Sigmoid colon (tissue), 7 donors: ENCODE measurements around the gene CABP7. TPM values are rescaled to one million over a fixed set of nuclear protein-coding genes. Genes with fewer than 3 reads are reported as not detected.

Experiments used
- DNase-seq: peaks from one replicate; pipeline ENCODE4 v3.0.0-alpha.2; 2019
- H3K27ac ChIP-seq, 4 donors: fragments of 200-600 bp; sonication (generic); one replicate each; pipeline ENCODE4 v1.5.1; 2016 to 2019; ENCODE audit warnings: mild to moderate bottlenecking in 1 of 4
- H3K27me3 ChIP-seq, 3 donors: fragments of 200-600 bp; sonication (generic); one replicate each; pipeline ENCODE4 v1.5.1; 2019; ENCODE audit warnings: mild to moderate bottlenecking in 1 of 3
- H3K36me3 ChIP-seq, 4 donors: fragments of 200-600 bp; sonication (generic); one replicate each; pipeline ENCODE4 v1.5.1; 2016 to 2019
- H3K4me1 ChIP-seq, 4 donors: fragments of 200-600 bp; sonication (generic); one replicate each; pipeline ENCODE4 v1.5.1; 2017 to 2019
- H3K4me3 ChIP-seq, 4 donors: fragments of 200-600 bp; sonication (generic); one replicate each; pipeline ENCODE4 v1.5.1; 2017 to 2019; ENCODE audit warnings: mild to moderate bottlenecking in 2 of 4, moderate library complexity in 1 of 4
- H3K9me3 ChIP-seq, 4 donors: fragments of 200-600 bp in 3 of 4; sonication (generic) in 3 of 4; one replicate each; pipeline versions ENCODE4 v1.5.1 to v1.6.1; 2013 to 2019
- CTCF ChIP-seq, 4 experiments: fragments of 450-650 bp in 3 of 4; fragments of 200-600 bp in 1 of 4; IDR thresholded peaks; one replicate each; pipeline ENCODE4 v1.5.1; 2016 to 2019; ENCODE audit warnings: antibody characterized with exemption in 4 of 4, mild to moderate bottlenecking in 3 of 4, moderate library complexity in 2 of 4
- EP300 ChIP-seq, 4 donors: sonication (generic); formaldehyde crosslinking; IDR thresholded peaks; one replicate each; pipeline ENCODE4 v1.6.1; 2017; ENCODE audit warnings: antibody characterized with exemption in 4 of 4
- POLR2A ChIP-seq, 2 donors: fragments of 450-650 bp; IDR thresholded peaks; one replicate each; pipeline ENCODE4 v1.6.1; 2016; ENCODE audit warnings: antibody characterized with exemption in 2 of 2, mild to moderate bottlenecking in 2 of 2, moderate library complexity in 2 of 2
- POLR2AphosphoS5 ChIP-seq, 4 donors: sonication (generic); formaldehyde crosslinking; IDR thresholded peaks; one replicate each; pipeline ENCODE4 v1.6.1; 2017; ENCODE audit warnings: antibody characterized with exemption in 4 of 4
- WGBS, 2 donors: extraction: QIAGEN DNeasy Blood & Tissue Kit; methylation state at CpG; one replicate each; pipeline ENCODE4 v1.1.7; 2013; 5-methylcytosine and 5-hydroxymethylcytosine counted together
- intact Hi-C: fragments of 100-400 bp; cut with DNase I; formaldehyde crosslinking; loops from one replicate; pipeline ENCODE4 v1.15.1; 2023
- polyA plus RNA-seq, 3 donors: library from polyadenylated mRNA; stranded (reverse); fragments of 200-250 nt; gene quantifications; one replicate each; pipeline ENCODE4 v1.2.3, GENCODE V29; 2013
- total RNA-seq, 4 donors: library from RNA; depleted of rRNA; stranded (reverse); fragments of >200 nt; gene quantifications; one replicate each; pipeline ENCODE4 v1.1.0, GENCODE V29; 2016
- donor health status: healthy with polysubstance abuse.
- donor health status: Bipolar disorder and iron deficiency.
- donor health status: healthy.

Gene CABP7
- total and polyA plus RNA-seq, 7 donors, result under 0.01 to 1.1 (median 0.47) TPM; not detected in 4

GRCh38 chr22:29731058-29731850, 11.5 kb downstream of the CABP7 start:
- intact Hi-C loops, result no loop called here
- Histone ChIP-seq H3K4me1 (peaks cover 0 to 16% (median 10%) of the 10 kb centered on the region in 4 donors), H3K9me3 (no peaks in the 10 kb centered on the region), H3K27ac (no peak overlapping the region), H3K27me3 (no peaks in the 10 kb centered on the region), H3K4me3 (no peak overlapping the region), H3K36me3 (peaks cover 0 to 24% (median 4%) of the 10 kb centered on the region in 4 donors)
- TF ChIP-seq POLR2AphosphoS5 (IDR thresholded peaks at IDR 0.05) (no peak), EP300 (IDR thresholded peaks at IDR 0.05) (no peak), CTCF (IDR thresholded peaks at IDR 0.05) (no peak), POLR2A (IDR thresholded peaks at IDR 0.05) (no peak)
- DNase-seq, result no peak
- 90 to 91% methylated on average over 18 of the region's 18 CpGs for WGBS, 2 donors

- Histone ChIP-seq H3K9me3 (no peaks in the 10 kb centered on the region), H3K36me3 (peaks cover 0 to 27% (median 4%) of the 10 kb centered on the region in 4 donors), H3K4me1 (peaks cover 0 to 16% (median 10%) of the 10 kb centered on the region in 4 donors), H3K27ac (no peak overlapping the region), H3K4me3 (no peak overlapping the region), H3K27me3 (no peaks in the 10 kb centered on the region)
- no peak for DNase-seq
- intact Hi-C loops, result no loop called here
- 82 to 90% methylated on average over 6 of the region's 6 CpGs for WGBS, 2 donors
- TF ChIP-seq EP300 (IDR thresholded peaks at IDR 0.05) (no peak), CTCF (IDR thresholded peaks at IDR 0.05) (no peak), POLR2A (IDR thresholded peaks at IDR 0.05) (no peak), POLR2AphosphoS5 (IDR thresholded peaks at IDR 0.05) (no peak)
Measured at GRCh38 chr22:29732883-29733282, 13.1 kb downstream of the CABP7 start.

GRCh38 chr22:29733362-29734201, 13.8 kb downstream of the CABP7 start:
- DNase-seq, result no peak
- Histone ChIP-seq H3K27me3 (no peaks in the 10 kb centered on the region), H3K9me3 (no peaks in the 10 kb centered on the region), H3K27ac (no peak overlapping the region), H3K4me3 (no peak overlapping the region), H3K4me1 (peaks cover 0 to 16% (median 10%) of the 10 kb centered on the region in 4 donors), H3K36me3 (peaks cover 0 to 34% (median 4%) of the 10 kb centered on the region in 4 donors)
- TF ChIP-seq POLR2AphosphoS5 (IDR thresholded peaks at IDR 0.05) (no peak), CTCF (IDR thresholded peaks at IDR 0.05) (no peak), POLR2A (IDR thresholded peaks at IDR 0.05) (no peak)
- WGBS, 2 donors, result 51 to 60% methylated on average over 19 of the region's 19 CpGs
- intact Hi-C loops, result no loop called here

GRCh38 chr22:29734406-29734805, 14.6 kb downstream of the CABP7 start:
- intact Hi-C loops, result no loop called here
- no peak overlapping the region for H3K4me3 ChIP-seq
- no peaks in the 10 kb centered on the region for H3K27me3 ChIP-seq
- no peak for TF ChIP-seq POLR2AphosphoS5 (IDR thresholded peaks at IDR 0.05)
- no peak for TF ChIP-seq CTCF (IDR thresholded peaks at IDR 0.05)
- TF ChIP-seq EP300 (IDR thresholded peaks at IDR 0.05), result no peak
- no peak for TF ChIP-seq POLR2A (IDR thresholded peaks at IDR 0.05)
- no peak overlapping the region for H3K27ac ChIP-seq
- DNase-seq, result no peak
- 86 to 95% methylated on average over 8 of the region's 8 CpGs for WGBS, 2 donors
- peaks cover 0 to 16% (median 10%) of the 10 kb centered on the region in 4 donors for H3K4me1 ChIP-seq
- peaks cover 0 to 41% (median 5%) of the 10 kb centered on the region in 4 donors for H3K36me3 ChIP-seq
- H3K9me3 ChIP-seq, result no peaks in the 10 kb centered on the region
